SK-N-DZ (cell line): ENCODE measurements around the gene MOV10.
A peak's percentile ranks its signal among the peaks of the same experiment; 100 is the strongest.
"Not testable (repeated sequence)": the region's sequence is repeated elsewhere in the genome, so short reads cannot be mapped to it uniquely, and the experiment has no call there.

ENCODE experiments used
- DNase-seq: peaks from one replicate; pipeline ENCODE4 v3.0.0-alpha.2; 2015; ENCODE audit warnings: low spot score

The MOV10 gene

DNA sequence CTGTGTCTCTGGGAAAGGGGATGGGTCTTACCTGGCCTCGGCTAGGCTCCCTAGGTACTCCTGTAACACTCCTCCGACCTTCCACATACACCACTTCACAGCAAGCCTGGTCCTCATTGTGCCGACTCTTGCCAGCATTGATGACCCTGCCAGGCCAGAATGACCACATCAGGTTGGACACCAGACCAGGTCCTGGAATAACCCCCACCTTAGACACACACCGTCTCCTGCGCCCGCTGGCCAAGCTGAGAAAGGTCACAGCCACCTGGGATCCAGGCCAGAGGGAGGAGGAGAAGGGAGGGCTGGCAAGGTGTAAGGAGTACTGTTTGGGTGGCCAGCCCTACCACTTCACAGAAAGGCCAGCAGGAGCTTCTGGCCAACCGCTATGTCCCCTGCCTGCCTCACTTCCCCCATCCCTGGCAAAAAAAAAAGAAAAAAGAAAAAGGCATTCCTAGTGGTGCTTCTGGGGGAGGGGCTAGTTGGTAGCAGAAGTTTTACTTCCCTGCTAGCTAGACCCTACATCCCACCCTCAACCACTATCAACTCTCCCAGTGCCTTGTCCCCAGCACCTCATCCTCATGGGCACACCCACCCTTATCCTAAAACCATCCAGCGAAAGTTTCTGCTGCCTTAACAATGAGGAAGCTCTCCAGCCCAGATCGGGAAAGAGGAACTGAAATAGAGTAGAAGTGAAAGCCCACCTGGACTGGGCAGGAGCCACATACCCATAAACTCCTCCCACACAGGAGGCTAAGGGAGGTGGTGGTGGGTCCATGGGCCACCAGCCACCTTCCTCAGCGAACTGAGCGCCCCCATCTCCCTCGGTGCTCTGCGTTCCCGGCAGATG is 39.2 kb downstream of the MOV10 start:
- no peak for DNase-seq

DNA sequence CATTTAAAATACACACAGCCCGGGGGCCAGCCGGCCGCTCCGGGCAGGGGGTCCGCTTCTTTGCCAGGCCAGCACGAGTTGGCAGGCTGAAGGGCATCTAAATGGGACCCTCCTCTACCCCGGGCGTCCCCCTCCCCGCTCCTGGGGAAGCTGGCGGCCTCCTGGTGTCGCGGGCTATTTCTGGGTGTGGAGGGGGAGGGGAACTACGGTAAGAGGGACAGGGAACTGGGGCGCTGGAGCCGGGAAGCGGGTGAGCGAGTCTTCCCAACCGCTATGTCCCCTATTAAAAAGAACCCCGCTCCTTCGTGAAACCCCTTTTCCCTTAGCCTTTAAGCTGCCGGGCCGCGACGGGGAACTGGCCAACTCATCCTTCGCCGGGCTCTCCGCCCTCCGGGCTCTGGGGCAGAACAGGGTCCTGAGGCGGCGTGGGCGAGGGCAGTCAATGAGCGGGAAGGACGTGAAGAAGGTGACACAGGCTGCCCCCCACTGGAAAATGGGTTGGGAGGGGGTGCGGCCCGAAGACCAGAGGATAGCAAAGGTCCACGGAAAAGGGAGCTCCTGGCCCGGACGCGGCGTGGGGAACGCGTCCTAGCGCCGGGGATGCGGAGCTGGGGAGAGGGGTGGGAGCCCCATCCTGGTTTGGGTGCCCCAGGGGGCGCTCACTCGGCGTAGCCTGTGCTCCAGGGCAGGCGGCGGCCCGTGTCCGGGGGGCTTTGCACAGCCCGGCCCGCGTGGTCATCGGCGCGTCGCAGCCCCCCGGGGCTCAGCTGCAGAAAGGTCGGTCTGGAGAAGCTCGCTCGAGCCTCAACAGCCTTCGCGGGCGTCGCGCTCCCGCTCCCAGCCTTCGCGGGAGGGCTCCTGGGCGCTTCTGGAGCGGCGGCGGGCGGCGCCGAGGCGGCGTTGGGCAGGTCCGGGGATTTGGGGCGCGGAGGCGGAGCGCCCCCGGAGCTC is 40.1 kb downstream of the MOV10 start:
- no peak for DNase-seq

DNA sequence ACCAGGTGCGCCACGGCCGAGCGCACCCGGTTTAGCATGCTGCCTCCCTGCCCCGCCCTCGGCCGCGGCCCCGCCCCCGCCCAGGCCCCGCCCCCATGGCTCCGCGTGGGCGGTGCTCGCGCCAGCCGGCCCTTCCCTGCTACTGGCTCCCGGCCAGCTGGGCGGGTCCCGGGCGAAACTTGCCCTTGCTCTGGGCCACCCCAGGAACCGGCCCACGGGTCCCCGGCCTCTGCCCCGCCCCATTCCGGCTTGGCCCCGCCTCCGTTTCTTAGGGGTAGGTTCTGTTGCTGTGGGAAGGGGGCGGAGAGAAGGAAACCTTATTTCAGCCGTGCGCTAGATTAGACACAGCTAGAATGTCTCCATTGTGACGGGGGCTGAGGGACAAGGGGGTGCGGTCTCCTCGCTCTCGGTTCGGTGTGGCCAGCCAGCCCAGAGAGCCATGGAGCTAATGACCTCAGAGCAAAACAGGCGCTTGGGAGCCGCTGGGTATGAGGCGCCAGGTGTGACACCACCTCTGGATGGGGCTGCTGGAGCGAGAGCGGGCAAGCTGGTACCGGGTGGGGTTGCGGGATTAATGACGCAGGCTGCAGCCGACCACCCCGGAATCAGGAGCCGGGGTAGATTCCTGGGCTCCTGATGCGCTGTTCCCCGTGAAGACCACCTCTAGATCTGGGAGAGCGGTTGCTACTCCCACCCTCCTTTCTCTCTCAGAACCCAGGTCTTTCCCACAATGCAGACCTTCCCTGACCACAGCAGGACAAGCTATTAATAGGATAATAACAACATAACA is 41.0 kb downstream of the MOV10 start, which contains the start of gene PPM1J:
Gene PPM1J, minus strand, starts transcription at position 69 of the 790 bp plus-strand sequence. Its CDS starts 31 bp downstream, at position 38.
- DNase-seq = peak; percentile 94

DNA sequence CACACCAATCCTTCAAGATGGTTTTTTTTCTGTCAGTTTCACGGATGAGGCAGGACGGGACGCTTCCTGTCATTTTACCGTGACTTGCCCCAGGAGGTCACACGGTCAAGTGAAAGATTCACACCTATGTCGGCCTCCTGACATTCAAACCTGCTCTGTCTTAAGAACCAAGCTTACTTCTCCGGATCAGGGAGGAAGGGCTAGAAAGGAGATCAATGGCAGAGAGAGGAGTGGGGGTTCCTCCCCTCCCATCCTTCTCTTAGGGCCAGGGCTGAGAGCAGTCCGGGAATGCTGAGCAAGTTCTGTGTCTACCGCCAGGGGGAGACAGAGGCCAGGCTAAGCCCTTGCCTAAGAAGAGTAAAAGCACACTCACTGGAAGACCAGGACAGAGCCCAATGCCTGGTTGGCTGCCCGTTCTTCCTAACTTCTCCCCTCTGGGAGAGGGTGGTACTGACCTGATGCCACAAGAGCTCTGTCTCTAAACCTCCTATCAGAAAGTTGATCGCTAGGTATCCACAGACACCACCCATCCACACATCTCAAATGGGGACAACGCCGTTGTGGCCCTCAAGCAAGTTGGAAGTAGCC is 41.8 kb downstream of the MOV10 start:
- peak; percentile 93 for DNase-seq

DNA sequence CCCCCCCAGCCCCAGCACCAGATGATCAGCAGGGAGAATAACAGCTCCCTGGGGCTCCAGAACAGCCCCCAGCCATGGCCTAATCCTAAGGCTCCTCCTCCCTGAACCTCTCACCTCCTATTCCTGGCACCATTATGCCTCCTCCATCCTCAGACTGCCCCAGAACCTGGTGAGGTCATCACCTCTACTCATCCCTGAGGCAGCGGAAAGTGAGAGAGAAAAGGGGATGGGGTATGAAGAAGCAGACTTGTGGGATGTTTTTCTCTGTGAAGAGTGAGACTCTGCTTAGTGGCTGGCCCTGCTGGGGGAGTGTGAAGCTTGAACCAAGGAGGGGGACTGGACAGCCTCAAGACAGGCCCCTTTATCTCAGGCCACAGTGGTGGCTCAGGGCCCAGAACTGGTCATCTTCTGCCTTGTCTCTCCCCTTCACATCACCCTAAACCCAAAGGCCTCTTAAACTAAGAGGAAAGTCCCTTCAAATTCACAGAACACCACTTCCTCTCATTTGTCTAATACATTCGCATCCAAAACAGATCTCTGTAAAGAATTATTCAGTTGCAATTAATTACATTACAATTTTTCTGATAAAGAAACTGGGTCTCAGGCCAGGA is 42.9 kb downstream of the MOV10 start:
- DNase-seq = no peak

DNA sequence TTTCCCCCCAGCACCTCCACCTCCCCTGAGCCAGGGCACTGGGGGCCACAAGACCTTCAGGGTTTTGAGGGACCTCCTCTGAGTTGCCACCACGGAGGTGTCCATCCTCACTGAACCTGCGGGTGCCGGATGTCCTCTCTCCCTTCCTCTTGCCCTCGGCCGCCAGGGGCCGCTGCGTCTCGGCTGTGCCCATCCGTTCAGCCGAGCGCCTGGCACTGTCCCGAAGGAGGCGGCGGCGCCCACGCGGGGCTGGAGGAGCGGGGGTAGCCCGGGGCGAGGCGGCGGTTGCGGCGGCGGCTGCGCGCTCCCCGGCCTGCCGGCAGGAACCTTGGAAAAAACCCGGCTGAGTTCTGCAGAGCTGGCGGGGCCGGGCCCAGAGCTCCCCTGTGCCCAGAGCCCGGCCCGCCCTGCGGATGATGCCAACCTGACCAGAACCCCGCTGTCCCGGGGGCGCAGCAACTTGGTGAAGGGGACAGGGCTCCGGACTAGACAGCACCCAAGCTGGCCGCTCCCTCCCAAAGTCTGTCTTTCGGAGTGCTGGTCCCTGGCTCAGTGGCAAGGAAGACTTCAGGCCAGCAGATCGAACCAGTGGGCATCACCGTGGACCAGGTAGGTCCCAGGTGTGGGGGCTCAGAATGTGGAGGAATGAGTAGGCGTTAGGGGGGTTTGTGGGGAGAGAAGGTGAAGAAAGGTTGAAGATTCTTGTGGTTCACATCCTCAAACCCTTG is 44.4 kb downstream of the MOV10 start:
- peak; percentile 65 for DNase-seq

DNA sequence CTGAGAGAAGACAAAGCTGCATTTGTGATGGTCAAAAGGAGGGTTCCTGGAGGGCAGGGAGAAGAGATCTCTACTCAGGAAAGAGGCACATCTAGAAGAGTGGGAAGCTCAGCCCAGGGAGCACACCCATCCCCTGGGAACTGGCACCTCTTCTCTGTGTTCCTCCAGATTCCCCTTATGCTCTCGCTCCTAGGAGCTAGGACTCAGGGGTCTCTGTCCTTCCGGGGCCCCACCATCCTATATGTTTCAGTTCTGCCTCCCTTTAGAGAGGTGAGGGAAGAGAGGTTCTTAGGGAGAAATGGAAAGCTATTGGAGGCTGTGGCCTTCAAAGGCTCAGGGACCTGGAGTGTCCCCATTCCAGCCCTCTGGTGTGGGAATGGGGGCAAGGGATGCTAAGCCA is 45.2 kb downstream of the MOV10 start:
- no peak for DNase-seq

DNA sequence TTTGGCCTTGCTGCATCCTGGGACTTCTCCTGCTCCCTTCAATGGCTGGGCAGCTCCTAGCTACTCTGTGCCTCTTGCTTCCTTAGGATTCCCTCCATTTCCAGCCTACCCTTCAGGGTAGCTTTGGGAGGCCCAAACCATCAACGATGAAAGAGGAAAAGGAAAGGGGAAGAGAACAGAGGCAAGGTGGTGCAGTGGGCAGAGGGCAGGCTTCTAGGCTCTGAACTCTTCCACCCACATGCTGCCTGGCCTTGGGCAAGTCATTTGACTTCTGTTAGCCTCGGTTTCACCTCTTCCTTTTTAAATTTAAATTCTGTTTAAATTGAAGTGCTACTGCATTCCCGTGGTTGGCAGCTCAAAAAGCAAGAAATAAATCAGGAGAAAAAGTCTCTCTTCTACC is 46.3 kb downstream of the MOV10 start:
- no peak for DNase-seq

DNA sequence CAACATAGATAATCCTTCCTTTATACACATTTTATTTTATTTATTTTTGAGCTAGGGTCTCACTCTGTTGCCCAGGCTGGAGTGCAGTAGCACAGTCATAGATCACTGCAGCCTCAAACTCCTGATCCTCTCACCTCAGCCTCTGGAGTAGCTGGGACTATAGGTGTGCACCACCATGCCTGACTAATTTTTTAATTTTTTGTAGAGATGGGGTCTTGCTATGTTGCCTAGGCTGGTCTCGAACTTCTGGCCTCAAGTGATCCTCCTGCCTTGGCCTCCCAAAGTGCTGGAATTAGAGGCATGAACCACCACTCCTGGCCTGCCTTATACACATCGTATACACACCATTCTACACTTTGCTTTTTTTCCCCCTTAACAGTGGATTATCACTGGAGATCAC is 46.8 kb downstream of the MOV10 start:
- not testable (repeated sequence) for DNase-seq

DNA sequence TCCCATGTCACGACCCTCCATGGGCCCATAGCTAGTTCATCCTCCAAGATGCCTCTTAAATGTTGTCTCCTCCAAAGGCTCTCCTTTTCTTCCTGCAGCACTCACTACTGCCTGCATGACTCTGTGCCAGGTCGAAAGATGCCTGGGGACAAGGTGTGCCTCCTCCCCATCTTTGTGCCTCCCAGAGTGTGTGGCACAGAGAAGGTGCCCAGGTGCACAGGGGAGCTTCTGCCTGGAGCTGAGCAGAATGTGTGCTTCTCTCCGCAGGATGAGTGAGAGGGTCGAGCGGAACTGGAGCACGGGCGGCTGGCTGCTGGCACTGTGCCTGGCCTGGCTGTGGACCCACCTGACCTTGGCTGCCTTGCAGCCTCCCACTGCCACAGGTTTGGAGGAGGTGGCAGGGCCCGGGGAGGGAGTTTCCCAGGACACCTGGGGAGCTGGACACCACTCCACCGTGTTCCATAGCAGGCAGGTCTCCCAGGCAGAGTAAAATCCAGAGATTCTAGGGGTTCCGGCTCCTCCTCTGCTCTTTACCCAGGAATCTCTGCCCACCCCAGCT is 47.6 kb downstream of the MOV10 start:
- DNase-seq = no peak

DNA sequence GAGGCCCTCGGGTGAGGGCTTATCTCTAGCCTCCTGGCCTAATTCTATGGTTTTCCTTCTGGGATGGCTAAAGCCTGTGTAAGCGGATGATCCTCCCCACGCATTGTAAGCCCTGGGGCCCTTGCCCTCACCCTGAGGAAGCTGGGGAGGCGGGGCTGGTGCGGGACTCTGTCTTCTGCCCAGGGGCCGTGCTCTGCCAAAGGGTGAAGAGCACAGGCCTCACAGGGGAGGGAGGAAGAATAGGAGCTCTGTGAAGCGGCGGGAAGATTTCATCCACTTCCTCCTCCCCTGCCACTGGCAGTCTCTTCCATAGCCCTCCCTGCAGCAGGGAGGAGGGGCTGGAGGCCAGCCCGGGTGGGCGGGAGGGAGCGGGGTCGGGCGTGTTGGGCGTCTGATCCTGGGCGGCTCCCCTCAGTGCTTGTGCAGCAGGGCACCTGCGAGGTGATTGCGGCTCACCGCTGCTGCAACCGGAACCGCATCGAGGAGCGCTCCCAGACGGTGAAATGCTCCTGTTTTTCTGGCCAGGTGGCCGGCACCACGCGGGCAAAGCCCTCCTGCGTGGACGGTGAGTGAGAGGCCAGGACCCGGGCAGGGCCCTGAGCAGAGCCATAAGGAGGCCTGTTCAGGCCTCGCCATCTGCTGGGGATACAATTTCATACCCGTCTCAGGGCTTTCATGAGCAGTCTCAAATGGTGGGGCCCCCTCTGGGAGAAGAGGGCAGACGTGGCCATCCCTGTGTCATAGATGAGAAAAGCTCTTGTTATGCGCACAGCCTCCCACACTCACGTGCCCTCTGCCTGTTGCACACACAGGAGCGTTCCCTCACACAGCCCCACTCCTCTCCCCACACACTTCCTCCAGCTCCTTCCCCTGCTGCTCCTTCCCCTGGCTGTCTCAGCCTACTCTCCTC is 48.4 kb downstream of the MOV10 start:
- DNase-seq = peak; percentile 90

DNA sequence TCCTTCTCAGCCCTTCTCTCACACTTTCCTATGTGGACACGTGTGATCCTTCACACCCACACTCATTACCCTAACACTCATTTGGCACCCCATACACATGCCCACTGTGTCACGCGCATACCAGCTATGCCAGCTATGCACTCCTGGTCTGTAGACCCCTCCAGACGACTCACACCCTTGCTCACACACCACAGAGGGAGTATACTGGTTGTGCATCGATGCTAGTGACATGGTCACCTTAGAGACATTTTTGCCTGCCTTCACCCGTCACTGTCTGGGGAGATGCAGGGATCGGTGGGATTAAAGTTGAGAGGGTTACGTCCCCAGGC is 49.0 kb downstream of the MOV10 start:
- DNase-seq = no peak

DNA sequence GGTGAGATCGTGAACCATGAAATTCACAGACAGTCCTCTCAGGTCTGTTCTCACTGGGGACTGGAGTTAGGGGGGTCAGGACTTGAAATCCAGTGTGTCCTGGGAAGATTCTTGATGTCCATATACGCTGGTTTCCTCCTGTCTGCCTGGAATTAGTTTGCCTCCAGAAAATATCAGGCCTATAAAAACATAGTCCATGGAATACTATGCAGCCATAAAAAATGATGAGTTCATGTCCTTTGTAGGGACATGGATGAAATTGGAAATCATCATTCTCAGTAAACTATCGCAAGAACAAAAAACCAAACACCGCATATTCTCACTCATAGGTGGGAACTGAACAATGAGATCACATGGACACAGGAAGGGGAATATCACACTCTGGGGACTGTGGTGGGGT is 49.8 kb downstream of the MOV10 start:
- DNase-seq = not testable (repeated sequence)

DNA sequence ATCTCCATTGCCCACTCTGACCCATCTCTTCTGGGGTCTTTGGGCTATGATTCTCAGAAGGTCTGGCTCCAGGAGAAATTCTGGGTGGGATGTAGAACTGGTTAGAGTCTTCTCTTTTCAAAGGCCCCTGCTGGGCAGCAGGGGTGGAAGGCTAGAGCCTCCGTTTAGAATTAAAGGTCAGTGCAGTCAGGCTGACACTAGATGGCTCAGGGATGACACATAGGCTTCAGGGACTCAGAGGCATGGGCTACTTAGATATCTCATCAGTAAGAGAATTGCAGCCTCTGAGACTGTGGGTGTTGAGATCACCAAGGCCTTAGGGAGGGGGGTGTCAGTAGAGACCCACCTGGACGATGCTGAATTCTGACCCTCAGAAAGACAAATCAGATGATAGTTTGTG is 53.3 kb downstream of the MOV10 start:
- peak; percentile 60 for DNase-seq

DNA sequence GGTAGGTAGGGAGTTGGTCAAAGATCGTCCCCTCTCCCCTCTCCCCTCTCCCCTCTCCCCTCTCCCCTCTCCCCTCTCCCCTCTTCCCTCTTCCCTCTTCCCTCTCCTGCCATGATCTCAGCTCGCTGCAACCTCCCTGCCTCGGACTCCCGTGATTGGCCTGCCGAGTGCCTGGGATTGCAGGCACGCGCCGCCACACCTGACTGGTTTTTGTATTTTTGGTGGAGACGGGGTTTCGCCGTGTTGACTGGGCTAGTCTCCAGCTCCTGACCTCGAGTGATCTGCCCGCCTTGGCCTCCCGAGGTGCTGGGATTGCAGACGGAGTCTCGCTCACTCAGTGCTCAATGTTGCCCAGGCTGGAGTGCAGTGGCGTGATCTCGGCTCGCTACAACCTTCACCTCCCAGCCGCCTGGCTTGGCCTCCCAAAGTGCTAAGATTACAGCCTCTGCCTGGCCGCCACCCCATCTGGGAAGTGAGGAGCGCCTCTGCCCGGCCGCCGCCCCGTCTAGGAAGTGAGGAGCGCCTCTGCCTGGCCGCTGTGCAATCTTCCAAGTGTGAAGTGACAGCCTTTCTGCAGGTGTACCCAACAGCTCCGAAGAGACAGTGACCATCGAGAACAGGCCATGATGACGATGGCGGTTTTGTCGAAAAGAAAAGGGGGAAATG is 54.0 kb downstream of the MOV10 start:
- not testable (repeated sequence) for DNase-seq

DNA sequence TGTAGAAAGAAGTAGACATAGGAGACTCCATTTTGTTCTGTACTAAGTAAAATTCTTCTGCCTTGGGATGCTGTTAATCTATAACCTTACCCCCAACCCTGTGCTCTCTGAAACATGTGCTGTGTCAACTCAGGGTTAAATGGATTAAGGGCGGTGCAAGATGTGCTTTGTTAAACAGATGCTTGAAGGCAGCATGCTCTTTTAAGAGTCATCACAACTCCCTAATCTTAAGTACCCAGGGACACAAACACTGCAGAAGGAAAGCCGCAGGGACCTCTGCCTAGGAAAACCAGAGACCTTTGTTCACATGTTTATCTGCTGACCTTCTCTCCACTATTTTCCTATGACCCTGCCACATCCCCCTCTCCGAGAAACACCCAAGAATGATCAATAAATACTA is 54.6 kb downstream of the MOV10 start:
- DNase-seq = peak; percentile 61

DNA sequence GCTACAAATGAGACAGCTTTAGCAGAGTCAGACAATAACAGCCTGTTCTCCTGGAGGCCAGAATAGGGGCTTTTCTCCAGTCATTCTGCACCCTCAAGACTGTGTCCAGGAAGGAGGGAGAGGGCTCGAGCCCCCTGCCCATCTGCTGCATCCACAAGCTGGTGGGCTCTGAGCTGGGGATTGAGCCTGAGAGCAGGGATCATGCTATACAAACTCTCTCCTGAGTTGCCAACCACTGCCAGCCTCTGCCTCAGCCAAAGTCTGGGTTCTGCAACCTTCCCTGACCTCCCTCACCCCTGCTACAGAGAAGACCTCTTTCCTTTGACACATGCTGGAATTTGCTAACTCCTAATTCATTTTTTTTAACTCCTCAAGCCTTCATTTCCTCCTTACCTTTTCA is 55.5 kb downstream of the MOV10 start:
- no peak for DNase-seq

DNA sequence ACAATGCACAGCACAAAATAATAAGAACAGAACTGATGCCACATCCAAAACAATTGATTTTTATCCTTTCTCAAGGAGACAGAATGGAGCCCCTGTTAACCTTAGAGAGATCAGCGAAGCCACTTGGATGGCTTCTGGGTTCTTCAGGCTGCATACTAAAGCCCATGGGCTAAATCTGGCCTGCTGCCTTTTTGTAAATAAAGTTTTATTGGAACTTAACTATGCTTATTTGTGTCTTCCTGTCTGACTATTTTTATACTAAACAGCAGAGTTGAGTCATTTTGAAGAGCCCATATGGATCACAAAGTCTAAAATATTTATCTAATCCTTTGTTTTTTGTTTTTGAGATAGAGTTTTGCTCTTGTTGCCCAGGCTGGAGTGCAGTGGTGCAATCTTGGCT is 57.0 kb downstream of the MOV10 start:
- DNase-seq = no peak
